Vagina (tissue), 2 donors: ENCODE measurements around the gene DCUN1D3. TPM values are rescaled to one million over a fixed set of nuclear protein-coding genes. Genes with fewer than 3 reads are reported as not detected.

ENCODE experiments used
- DNase-seq, 2 donors: peaks; one replicate each; pipeline ENCODE4 v3.0.0-alpha.2; 2017; ENCODE audit errors: extremely low spot score in 2 of 2
- H3K27ac ChIP-seq: fragments of 200-600 bp; sonication (generic); one replicate; pipeline ENCODE4 v1.5.1; 2019
- H3K27me3 ChIP-seq: fragments of 200-600 bp; sonication (generic); one replicate; pipeline ENCODE4 v1.5.1; 2019
- H3K36me3 ChIP-seq, 2 donors: fragments of 200-600 bp; sonication (generic); one replicate each; pipeline ENCODE4 v1.5.1; 2017 to 2019
- H3K4me1 ChIP-seq: fragments of 200-600 bp; sonication (generic); one replicate; pipeline ENCODE4 v1.5.1; 2019
- H3K4me3 ChIP-seq, 2 donors: fragments of 200-600 bp; sonication (generic); 1 replicate in 1 of 2; 2 replicates in 1 of 2; pipeline ENCODE4 v1.5.1; 2016 to 2019
- H3K9me3 ChIP-seq: fragments of 200-600 bp; sonication (generic); one replicate; pipeline ENCODE4 v1.5.1; 2019
- POLR2A ChIP-seq, 2 donors: fragments of 450-650 bp; IDR thresholded peaks; one replicate each; pipeline ENCODE4 v1.6.1; 2017; ENCODE audit warnings: antibody characterized with exemption in 2 of 2, mild to moderate bottlenecking in 2 of 2, moderate library complexity in 2 of 2
- POLR2AphosphoS5 ChIP-seq, 2 donors: sonication (generic); formaldehyde crosslinking; IDR thresholded peaks; one replicate each; pipeline ENCODE4 v1.9.0; 2017; ENCODE audit warnings: antibody characterized with exemption in 2 of 2, mild to moderate bottlenecking in 2 of 2, low read depth in 1 of 2; ENCODE audit not compliant: insufficient read depth in 1 of 2
- intact Hi-C: fragments of 100-400 bp; cut with DNase I; formaldehyde crosslinking; loops from one replicate; pipeline ENCODE4 v1.15.1; 2023
- total RNA-seq: library from RNA; depleted of rRNA; stranded (reverse); fragments of >200 nt; gene quantifications from one replicate; pipeline ENCODE4 v1.2.3, GENCODE V29; 2016
- TF ChIP-seq, protein P1 (sequence below), 3 experiments: fragments of 450-650 bp in 2 of 3; fragments of 200-600 bp in 1 of 3; sonication (generic) in 1 of 3; IDR thresholded peaks; one replicate each; pipeline ENCODE4 v1.5.1; 2017 to 2019; ENCODE audit warnings: antibody characterized with exemption in 3 of 3, mild to moderate bottlenecking in 2 of 3, moderate library complexity in 2 of 3

Gene DCUN1D3
- total RNA-seq, 1 donor from 2014 or later: 19.2 TPM

DNA sequence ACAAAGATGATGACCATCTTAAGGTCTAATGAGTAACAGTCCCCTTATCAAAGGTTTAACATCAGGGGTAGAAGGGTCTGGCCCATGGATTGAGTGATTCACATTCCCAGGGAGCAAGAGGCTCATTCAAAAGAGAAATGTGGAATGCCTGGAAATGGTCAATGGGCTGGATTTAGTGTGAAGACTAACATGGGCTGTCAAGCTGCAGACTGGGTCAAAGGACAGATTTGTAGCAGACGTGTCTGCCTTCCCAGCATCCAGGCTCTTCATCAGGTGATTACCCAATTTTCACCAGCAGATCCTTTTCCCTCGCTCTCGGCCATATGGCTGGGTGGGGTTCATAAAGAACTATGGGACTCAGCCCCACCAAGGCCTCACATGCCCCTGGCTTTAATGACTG lies 26.8 kb downstream of the DCUN1D3 start:
- Histone ChIP-seq H3K27ac (peak overlapping the region; percentile 17), H3K36me3 (no peaks in the 10 kb centered on the region), H3K27me3 (no peaks in the 10 kb centered on the region), H3K4me1 (peaks cover 82% of the 10 kb centered on the region), H3K9me3 (no peaks in the 10 kb centered on the region), H3K4me3 (no peak overlapping the region)
- no peak for DNase-seq
- TF ChIP-seq POLR2AphosphoS5 (IDR thresholded peaks at IDR 0.05; ENCODE audit: insufficient read depth in 1 of 2, low read depth in 1 of 2): no peak
- TF ChIP-seq, protein P1, sequence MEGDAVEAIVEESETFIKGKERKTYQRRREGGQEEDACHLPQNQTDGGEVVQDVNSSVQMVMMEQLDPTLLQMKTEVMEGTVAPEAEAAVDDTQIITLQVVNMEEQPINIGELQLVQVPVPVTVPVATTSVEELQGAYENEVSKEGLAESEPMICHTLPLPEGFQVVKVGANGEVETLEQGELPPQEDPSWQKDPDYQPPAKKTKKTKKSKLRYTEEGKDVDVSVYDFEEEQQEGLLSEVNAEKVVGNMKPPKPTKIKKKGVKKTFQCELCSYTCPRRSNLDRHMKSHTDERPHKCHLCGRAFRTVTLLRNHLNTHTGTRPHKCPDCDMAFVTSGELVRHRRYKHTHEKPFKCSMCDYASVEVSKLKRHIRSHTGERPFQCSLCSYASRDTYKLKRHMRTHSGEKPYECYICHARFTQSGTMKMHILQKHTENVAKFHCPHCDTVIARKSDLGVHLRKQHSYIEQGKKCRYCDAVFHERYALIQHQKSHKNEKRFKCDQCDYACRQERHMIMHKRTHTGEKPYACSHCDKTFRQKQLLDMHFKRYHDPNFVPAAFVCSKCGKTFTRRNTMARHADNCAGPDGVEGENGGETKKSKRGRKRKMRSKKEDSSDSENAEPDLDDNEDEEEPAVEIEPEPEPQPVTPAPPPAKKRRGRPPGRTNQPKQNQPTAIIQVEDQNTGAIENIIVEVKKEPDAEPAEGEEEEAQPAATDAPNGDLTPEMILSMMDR (IDR thresholded peaks at IDR 0.05): no peak
- intact Hi-C loops: no loop called here

DNA sequence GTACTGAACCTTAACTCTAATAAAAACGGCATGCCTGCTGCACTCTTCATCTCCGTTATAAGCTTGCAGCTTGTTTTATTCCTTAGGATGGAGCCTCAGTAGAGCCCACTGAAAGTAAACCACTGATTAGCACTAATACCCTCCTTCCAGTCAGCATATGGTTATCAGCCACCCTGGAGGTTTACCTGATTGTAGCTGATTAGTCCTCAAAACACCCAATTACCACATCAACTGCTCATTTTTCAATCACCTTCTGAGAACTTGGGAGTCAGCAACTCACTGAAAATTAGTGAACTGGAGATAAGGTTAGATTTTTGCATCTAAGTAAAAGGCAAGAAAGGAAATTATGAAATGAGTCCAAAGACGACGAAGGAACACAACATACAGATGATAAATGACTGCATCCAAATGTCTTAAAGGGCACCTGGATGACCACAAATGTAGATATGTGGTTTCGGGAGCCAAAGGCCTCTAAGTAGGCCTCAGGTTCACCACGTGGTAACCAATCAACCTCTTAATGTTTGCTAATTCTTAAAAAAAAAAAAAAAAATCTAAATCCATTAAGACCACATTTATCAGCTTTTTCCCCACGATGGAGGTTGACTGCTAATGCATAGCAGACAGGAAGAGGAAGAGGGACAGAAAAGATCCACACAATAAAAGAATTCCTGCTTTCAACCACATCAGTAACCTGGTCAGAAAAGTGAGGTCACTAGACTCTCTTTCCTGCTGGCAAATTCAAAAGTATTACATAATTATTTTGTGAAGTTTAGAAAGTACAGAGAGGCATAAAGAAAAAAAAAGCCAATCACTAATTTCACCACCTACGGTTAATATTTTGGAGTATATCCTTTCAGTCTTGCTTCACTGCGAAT lies 28.0 kb downstream of the DCUN1D3 start:
- Histone ChIP-seq H3K4me3 (no peak overlapping the region), H3K9me3 (no peaks in the 10 kb centered on the region), H3K27ac (peak overlapping the region; percentile 40), H3K27me3 (no peaks in the 10 kb centered on the region), H3K36me3 (no peaks in the 10 kb centered on the region), H3K4me1 (peaks cover 85% of the 10 kb centered on the region)
- no peak for DNase-seq
- intact Hi-C loops: no loop called here
- TF ChIP-seq, protein P1 (IDR thresholded peaks at IDR 0.05): no peak
- TF ChIP-seq POLR2AphosphoS5 (IDR thresholded peaks at IDR 0.05; ENCODE audit: insufficient read depth in 1 of 2, low read depth in 1 of 2) (no peak), POLR2A (IDR thresholded peaks at IDR 0.05) (no peak)

DNA sequence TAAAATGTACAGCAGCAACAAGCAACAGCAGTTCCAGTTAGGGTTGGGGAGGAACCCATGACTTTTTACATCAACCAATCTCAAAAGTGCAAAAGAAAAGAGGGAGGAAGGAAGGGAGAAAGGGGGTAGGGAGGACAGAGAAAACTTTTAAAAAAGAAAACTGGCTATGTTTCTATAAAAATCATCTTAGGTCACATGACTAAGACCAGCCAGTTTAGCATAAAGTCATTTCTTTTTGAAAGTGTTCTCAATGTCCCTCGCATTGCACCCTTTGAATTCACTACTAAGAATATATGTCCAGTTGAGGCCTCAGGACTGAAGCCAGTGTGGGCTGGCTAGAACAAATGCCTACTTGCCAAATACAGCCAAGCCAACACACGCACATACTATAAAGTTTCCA lies 28.9 kb downstream of the DCUN1D3 start:
- DNase-seq: no peak
- intact Hi-C loops: no loop called here
- Histone ChIP-seq H3K27ac (peak overlapping the region; percentile 40), H3K9me3 (no peaks in the 10 kb centered on the region), H3K27me3 (no peaks in the 10 kb centered on the region), H3K4me3 (no peak overlapping the region), H3K36me3 (no peaks in the 10 kb centered on the region), H3K4me1 (peaks cover 94% of the 10 kb centered on the region)
- TF ChIP-seq POLR2AphosphoS5 (IDR thresholded peaks at IDR 0.05; ENCODE audit: insufficient read depth in 1 of 2, low read depth in 1 of 2): no peak
- TF ChIP-seq, protein P1 (IDR thresholded peaks at IDR 0.05): no peak
- no peak for TF ChIP-seq POLR2A (IDR thresholded peaks at IDR 0.05)

DNA sequence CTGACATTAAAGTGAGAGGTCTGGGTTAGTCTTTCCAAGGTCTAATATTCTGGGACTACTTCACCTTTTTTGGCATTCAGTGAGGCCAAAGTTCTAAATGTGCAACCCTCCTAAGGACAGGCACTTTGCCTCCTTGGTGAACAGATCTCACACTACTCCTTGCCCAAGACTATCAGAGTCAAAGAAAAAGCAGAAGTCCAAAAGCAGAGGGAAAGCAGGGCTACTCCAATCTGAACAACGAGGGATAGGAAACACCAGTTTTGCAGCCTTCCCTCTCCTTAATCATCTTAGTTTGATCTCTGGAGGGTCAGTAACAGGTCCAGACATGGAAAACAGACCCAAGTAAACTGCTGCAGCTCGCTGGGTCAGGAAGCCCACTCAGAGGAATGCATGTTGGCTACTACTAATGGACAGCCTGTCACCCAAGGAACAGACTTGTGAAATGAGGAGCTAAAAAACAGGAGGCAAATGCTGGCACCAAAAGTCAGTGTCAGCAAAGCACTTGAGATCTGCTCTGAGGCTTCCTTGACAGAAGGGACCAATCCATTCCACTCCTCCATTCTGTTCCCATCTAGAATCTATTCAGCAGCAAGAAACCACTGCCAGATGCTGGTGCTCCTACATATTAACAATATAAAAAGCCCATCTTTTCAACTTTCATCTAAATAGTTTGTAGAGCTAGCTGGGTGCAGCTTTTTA lies 29.9 kb downstream of the DCUN1D3 start:
- Histone ChIP-seq H3K4me1 (peaks cover 99% of the 10 kb centered on the region), H3K27ac (peak overlapping the region; percentile 63), H3K36me3 (no peaks in the 10 kb centered on the region), H3K27me3 (no peaks in the 10 kb centered on the region), H3K4me3 (no peak overlapping the region), H3K9me3 (no peaks in the 10 kb centered on the region)
- no peak for TF ChIP-seq POLR2AphosphoS5 (IDR thresholded peaks at IDR 0.05; ENCODE audit: insufficient read depth in 1 of 2, low read depth in 1 of 2)
- TF ChIP-seq, protein P1 (IDR thresholded peaks at IDR 0.05): no peak
- no peak for TF ChIP-seq POLR2A (IDR thresholded peaks at IDR 0.05)
- intact Hi-C loops: no loop called here
- DNase-seq: no peak
